GM15510 (cell line): ENCODE results near the gene TNFRSF9.

Experiments used
- POLR2A ChIP-seq: IDR thresholded peaks from 3 replicates; pipeline ENCODE4 v1.6.1; 2011; ENCODE audit warnings: borderline replicate concordance; ENCODE audit not compliant: insufficient read length; ENCODE audit errors: extremely low read depth

The TNFRSF9 gene

GRCh38 chr1:7869136-7869920, 71.3 kb downstream of the TNFRSF9 start:
- no peak for TF ChIP-seq POLR2A

- no peak for TF ChIP-seq POLR2A
Measured at GRCh38 chr1:7868070-7868780, 72.4 kb downstream of the TNFRSF9 start.

GRCh38 chr1:7865978-7866377, 74.7 kb downstream of the TNFRSF9 start:
- TF ChIP-seq POLR2A = no peak
